Hippocampal formation (tissue), 2 donors: Measurements from ENCODE around the gene GPC6.
"Not testable (repeated sequence)": the region's sequence is repeated elsewhere in the genome, so short reads cannot be mapped to it uniquely, and the experiment has no call there.

Experiments
- DNase-seq, 2 donors: peaks; one replicate each; lab custom pipeline; 2025; lab: John Stamatoyannopoulos, UW

The GPC6 gene

DNA sequence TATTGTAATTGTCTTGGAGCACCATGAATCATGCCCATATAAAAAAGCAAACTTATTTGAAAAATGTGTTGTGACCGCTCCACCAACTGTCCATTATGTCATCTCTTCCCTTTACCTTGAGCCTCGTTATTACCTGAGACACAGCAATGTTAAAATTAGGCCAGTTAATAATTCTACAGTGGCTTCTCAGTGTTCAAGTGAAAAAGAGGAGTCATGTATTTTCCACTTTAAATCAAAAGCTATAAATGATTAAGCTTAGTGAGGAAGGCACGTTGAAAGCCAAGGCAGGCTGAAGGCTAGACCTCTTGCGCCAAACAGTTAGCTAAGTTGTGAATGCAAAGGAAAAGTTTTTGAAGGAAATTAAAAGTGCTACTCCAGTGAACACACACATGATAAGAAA lies 210.5 kb downstream of the GPC6 start:
- no peak for DNase-seq

DNA sequence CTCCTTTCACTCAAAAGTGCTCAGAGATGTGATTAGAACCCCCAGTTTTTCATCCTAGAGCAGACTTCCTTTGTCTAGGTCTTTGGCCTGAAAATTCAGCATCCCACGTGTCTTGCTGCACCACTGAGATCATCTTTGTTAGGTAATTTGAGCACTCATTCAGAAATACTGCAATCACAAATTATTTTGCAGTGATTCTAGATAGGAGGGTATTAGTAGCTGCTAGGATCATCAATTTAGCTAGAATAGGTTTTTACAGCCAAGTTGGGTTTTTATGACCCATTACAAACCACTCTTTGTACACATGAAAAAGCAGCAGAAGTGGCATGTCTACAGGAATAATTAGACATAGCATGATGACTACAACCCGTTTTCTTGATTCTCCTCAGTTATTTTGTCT lies 219.6 kb downstream of the GPC6 start:
- no peak for DNase-seq

GRCh38 chr13:93450191-93450621 lies 223.6 kb downstream of the GPC6 start:
- no peak for DNase-seq

DNA sequence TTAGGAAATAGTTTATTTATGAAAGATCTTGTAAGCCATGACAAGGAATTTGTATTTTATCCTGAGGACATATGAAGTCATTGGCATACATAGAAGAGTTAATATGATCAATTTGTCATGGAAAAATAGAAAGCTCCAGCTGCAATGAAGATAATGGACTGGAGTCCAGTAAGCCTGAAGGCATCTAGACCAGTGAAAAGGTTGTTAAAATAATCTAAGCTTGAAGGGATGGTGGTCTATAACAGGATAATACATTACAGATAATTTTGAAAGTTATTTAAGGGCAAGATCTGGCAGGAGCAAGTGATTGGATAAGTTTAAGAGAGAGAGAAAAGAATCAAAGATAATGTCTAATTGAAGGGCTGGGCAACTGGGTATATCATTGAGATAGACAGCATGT lies 224.2 kb downstream of the GPC6 start:
- no peak for DNase-seq

DNA sequence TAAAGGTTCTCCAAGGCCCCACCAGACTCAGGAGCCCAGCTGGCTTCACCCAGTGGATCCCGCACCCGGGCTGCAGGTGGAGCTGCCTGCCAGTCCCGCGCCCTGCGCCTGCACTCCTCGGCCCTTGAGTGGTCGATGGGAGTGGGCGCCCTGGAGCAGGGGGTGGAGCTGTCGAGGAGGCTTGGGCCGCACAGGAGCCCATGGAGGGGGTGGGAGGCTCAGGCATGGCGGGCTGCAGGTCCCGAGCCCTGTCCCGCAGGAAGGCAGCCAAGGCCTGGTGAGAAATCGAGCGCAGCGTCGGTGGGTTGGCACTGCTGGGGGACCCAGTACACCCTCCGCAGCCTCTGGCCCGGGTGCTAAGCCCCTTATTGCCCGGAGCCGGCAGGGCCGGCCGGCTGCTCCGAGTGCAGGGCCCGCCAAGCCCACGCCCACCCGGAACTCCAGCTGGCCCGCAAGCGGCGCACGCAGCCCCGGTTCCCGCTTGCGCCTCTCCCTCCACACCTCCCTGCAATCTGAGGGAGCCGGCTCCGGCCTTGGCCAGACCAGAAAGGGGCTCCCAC lies 228.1 kb downstream of the GPC6 start:
- not testable (repeated sequence) for DNase-seq

GRCh38 chr13:93455861-93456260 lies 229.3 kb downstream of the GPC6 start:
- DNase-seq = no peak

GRCh38 chr13:93460005-93460404 lies 233.4 kb downstream of the GPC6 start:
- DNase-seq = no peak

DNA sequence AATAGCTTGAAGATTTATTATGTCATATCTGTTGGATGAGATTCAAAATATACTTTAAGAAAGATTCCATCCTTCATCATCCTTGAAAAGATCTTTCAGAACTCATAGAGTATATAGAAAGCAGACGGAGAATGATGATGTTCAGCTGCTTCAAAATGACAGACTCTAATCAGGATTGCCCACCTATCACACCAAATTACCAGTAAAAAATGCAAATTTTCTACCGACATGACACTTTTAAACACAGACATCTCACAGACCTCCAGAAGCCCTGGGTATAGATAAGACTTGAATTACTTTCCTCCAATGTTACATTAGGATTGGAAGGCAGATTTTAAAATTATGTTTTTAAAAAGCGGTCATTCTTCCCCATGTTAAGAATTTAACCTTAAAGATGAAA lies 235.5 kb downstream of the GPC6 start:
- no peak for DNase-seq

DNA sequence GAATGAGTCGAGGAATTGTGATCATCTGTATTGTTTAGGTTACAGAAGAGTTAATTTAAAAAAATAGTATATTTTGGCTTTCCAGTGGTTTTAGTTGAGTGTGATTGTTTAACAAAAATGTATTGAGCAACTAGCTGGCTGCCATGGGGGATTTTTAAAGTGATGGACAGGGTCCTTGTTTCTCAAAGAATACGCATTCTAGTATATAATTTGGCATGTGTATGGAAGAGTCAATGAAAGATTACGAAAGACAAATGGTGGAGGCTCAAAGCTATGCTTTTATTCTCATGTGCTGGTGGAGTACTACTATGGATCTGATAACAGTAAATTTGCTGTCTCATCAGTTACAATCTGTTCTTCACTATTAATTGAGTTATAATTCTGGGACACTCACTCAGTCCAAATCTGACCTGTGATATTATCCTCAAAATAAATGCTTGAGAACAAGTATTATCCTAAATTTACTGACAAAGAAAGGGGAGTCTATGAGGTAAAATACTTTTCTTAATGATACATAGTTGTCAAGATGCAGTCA lies 240.0 kb downstream of the GPC6 start:
- DNase-seq = no peak

- DNase-seq = no peak
Measured at GRCh38 chr13:93467175-93467574, 240.6 kb downstream of the GPC6 start.

GRCh38 chr13:93468433-93468832 lies 241.8 kb downstream of the GPC6 start:
- no peak for DNase-seq

DNA sequence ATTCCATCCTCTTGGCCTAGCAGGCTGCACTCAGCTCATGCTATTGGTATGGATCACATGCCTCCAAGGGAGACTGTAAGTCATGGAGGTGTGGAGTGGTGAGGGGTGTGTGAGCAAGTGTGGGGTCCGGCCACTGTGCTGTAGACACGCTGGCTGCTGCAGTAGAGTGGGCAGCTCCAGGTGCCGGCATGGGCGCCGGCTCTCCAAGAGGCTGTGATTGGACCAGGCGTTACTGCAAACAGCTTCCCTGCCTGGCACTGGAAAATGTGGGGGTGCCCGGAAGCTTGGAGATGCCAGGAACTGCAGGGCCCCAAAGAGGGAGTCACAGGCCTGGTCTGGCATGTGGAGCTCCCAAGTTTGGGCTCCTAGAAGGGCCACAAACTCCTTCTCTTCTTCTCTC lies 245.7 kb downstream of the GPC6 start:
- DNase-seq = no peak

DNA sequence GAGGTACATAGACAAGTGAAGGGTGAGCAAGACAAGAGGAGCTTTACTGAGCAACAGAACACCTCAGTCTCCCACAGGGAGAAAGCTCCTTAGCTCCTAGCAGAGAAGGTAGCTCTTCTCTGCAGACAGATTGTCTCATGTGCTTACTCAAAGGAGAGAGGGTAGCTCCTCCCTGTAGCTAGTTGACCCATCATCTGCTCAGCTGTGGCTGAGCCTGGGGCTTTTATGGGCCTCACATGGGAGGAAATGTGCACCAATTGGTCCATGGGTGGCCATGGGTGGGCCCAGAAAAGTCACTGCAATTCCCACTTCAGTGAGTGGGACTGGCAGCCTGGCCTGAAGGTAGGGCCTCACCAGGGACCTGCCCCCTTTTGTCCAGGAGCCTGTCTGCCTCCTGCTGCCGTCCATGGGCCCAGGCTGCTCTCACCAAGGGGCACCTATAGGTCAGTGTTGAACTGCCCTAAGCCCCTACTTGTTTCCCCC lies 246.2 kb downstream of the GPC6 start:
- DNase-seq = no peak

DNA sequence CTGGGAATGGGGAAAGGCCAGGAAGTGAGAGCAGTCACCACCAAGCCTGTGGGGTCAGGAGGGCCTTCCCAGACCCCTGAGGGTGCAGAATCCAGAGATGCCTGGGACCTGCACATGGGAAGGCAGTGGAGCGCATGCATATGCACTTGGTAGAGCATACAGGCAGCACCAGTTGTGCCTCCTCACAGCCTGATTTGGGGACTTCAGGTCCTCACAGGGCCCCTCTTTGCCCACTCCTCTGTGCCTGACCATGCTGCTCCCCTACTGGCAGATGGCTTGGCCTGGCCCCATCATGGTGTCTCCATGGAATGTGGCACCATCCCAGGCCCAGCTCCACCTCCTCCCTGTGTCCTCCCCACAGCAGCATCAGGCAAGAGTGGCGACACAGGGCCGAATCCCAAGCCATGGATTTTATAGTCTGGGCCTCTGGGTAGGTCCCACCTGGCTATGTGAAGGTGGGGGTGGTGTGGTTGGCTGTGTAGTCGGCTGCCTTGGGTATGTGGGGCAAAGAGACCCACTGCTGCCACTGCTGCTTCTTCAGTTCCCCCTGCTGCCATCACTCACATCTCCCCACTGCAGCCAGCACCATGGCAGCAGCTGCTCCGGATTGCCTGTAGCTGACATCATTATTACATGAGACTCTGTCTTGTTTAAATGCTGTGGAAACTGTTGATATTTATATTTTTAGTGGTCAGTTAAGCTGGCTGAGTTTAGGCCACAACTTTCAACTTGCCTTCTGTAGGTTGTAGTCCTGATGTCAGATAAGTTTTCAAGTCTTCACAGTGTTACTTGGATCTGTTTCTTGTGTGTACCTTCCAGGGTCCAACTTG lies 247.0 kb downstream of the GPC6 start:
- DNase-seq = no peak

DNA sequence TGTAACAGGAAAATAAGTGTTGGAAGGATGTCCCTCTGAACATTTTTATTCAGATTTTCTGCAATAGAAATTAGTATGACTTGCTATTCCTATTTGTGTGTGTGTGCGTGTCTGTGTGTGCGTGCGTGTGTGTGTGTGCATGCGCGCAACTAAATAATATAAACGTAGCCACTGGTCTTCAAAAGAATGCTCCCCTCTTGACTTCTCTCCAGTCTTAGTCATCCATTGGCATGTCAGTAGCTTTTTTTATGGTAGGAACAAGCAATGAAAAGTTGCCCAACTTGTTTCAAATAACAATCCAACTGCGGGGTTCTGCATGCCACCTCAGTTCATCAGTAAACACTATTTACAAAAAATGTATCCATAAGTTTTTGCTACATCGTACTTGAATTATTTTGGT lies 249.6 kb downstream of the GPC6 start:
- no peak for DNase-seq

- no peak for DNase-seq
Measured at GRCh38 chr13:93477238-93477637, 250.6 kb downstream of the GPC6 start.

- no peak for DNase-seq
Measured at GRCh38 chr13:93480553-93481106, 254.0 kb downstream of the GPC6 start.

- not testable (repeated sequence) for DNase-seq
Measured at GRCh38 chr13:93496117-93496516, 269.5 kb downstream of the GPC6 start.

DNA sequence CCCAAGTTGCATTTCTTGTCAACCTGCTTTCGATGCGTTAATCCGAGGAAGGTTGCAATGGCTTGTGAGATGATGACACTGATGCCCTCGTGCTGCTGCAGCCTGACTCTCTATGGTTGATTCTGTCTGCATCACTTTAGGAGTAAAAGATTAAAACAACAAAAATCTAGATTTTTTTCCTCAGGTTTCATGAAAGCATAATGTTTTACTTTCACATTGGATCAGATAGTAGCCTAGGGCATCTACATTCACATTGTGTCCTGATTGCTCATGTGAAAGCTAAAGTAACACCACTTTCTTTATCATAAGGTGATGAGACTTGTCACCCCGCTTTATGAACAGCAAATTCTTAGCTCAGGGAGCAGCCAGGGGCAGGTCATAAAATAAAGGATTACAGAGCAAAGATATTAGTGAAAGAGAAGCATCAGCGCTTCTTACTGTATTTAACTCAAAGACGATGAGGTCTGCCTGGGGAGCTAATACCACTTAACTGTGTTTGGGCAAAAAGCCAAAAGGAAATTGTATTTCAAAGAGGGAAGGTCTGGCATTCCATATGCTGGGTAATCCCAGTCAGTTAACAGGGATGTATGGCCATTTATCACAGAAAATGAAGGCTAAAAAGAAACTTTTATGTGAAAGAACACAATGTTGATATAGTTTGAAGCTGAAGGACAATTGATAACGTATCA lies 270.5 kb downstream of the GPC6 start:
- no peak for DNase-seq

GRCh38 chr13:93499991-93500390 lies 273.4 kb downstream of the GPC6 start:
- DNase-seq = no peak

- DNase-seq = no peak
Measured at GRCh38 chr13:93502071-93502470, 275.5 kb downstream of the GPC6 start.

GRCh38 chr13:93502987-93503615 lies 276.5 kb downstream of the GPC6 start:
- DNase-seq = no peak
